Ovary (tissue), 9 donors: ENCODE results near the gene ZNF208. TPM values are rescaled to one million over a fixed set of nuclear protein-coding genes. Genes with fewer than 3 reads are reported as not detected.

Experiments used
- DNase-seq, 5 donors: peaks; one replicate each; pipeline ENCODE4 v3.0.0-alpha.2; 2019 to 2020
- H3K27ac ChIP-seq, 2 donors: fragments of 200-600 bp; one replicate each; pipeline versions ENCODE4 v1.5.1 to v1.8.0; 2019 to 2022
- H3K27me3 ChIP-seq: fragments of 200-600 bp; one replicate; pipeline ENCODE4 v1.8.0; 2022
- H3K36me3 ChIP-seq: fragments of 200-600 bp; sonication (generic); one replicate; pipeline ENCODE4 v1.5.1; 2019
- H3K4me1 ChIP-seq: one replicate; pipeline ENCODE4 v1.8.1; 2013; ENCODE audit warnings: mild to moderate bottlenecking, moderate library complexity; ENCODE audit not compliant: insufficient read depth
- H3K4me3 ChIP-seq: fragments of 200-600 bp; sonication (generic); one replicate; pipeline ENCODE4 v1.5.1; 2017
- H3K9me3 ChIP-seq, 2 donors: fragments of 200-600 bp in 1 of 2; sonication (generic) in 1 of 2; one replicate each; pipeline versions ENCODE4 v1.5.1 to v1.8.1; 2013 to 2019; ENCODE audit warnings: mild to moderate bottlenecking in 1 of 2, moderate library complexity in 1 of 2
- EP300 ChIP-seq: sonication (generic); formaldehyde crosslinking; IDR thresholded peaks from one replicate; pipeline ENCODE4 v1.6.1; 2017; ENCODE audit warnings: antibody characterized with exemption
- POLR2A ChIP-seq: fragments of 450-650 bp; IDR thresholded peaks from one replicate; pipeline ENCODE4 v1.6.1; 2017; ENCODE audit warnings: antibody characterized with exemption, mild to moderate bottlenecking, moderate library complexity
- WGBS, 3 donors: extraction: QIAGEN DNeasy Blood & Tissue Kit in 1 of 3; methylation state at CpG; one replicate each; pipeline versions ENCODE4 v1.1.5 to v1.1.7; 2013 to 2017; 5-methylcytosine and 5-hydroxymethylcytosine counted together
- intact Hi-C, 4 donors: fragments of 100-400 bp; cut with DNase I; formaldehyde crosslinking; loops; one replicate each; pipeline versions ENCODE4 v1.11.0 to v1.15.1; 2022 to 2023
- polyA plus RNA-seq, 2 donors: library from polyadenylated mRNA; stranded (reverse); fragments of 200-250 nt in 1 of 2; fragments of 350-450 nt in 1 of 2; fragmentation: Illumina TruSeq in 1 of 2; extraction: RNeasy Lipid Tissue Mini Kit (QIAGEN cat#74804) in 1 of 2; gene quantifications; one replicate each; pipeline ENCODE4 v1.2.3, GENCODE V29; 2013 to 2014
- total RNA-seq, 7 donors: library from RNA; depleted of rRNA in 2 of 7; stranded (reverse); fragments of >200 nt in 2 of 7; fragmentation: NEBNext Ultra II Directional in 3 of 7; extraction: Animal tissue kit (Norgen Biotek cat#: 25700) in 3 of 7; gene quantifications; one replicate each; pipeline versions ENCODE4 v1.1.0 to v1.2.4, GENCODE V29; 2016 to 2023
- TF ChIP-seq, protein P1 (sequence below), 3 donors: fragments of 450-650 bp in 2 of 3; fragments of 200-600 bp in 1 of 3; IDR thresholded peaks; one replicate each; pipeline versions ENCODE4 v1.5.1 to v1.8.0; 2016 to 2022; ENCODE audit warnings: antibody characterized with exemption in 3 of 3, mild to moderate bottlenecking in 1 of 3
- donor health status: DM: no; HTN: no; CAD: no; lungs with moderate emphysema.
- donor health status: DM: no; HTN: no; CAD: no.
- donor health status: Bipolar disorder and iron deficiency.
- donor health status: DM: yes; HTN: yes; CAD: no.
- donor health status: DM: no; HTN: no; CAD: no.
- donor health status: DM: yes; HTN: yes; CAD: no.

ZNF208 gene
- total and polyA plus RNA-seq, 9 donors: 1.3 to 47.5 (median 11.0) TPM

DNA sequence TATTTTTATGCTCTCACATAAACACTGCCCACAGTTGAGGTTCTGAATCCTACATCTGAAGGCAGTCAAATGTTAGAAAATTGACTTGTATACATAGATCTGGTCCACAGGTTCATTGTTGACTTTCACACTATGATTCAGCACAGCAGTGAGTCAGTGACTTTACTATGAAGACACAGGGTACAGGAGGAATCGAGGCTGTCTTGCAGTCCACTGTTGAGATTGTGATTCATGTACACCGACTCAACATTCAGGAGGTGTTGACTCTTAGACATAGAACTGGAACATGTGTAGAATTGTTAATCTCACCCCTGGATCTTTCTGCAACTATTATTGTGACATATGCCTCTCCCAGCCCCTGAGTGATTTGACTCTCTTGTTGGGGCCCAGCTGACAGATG lies 100.4 kb downstream of the ZNF208 start:
- intact Hi-C loops: no loop called here
- H3K4me1 ChIP-seq: no peaks in the 10 kb centered on the region
- H3K36me3 ChIP-seq: no peaks in the 10 kb centered on the region
- WGBS, 3 donors: 72 to 83% (median 79%) methylated on average over 2 of the region's 2 CpGs
- TF ChIP-seq EP300 (no peak), POLR2A (no peak)
- no peak for DNase-seq
- H3K9me3 ChIP-seq: no peaks in the 10 kb centered on the region
- no peak overlapping the region for H3K27ac ChIP-seq
- H3K27me3 ChIP-seq: no peaks in the 10 kb centered on the region
- no peak overlapping the region for H3K4me3 ChIP-seq

DNA sequence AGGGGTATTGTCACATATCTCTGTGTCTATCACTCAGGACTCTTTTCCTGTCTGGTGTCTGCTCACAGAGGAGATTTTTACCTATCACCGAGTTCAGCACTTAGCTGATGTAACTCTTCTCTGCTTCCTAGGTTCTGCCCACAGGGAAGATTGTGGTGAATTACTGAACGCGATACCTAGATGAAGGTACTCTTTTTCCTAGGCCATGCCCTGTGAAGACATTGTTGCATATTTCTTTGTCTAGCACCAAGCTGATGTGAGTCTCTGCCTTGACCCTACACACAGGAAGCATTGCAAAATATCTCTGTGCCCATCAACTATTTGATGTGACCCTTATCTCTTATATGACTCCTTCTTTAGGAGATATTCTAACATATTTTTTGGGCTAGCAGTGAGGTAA lies 102.7 kb downstream of the ZNF208 start:
- no peaks in the 10 kb centered on the region for H3K27me3 ChIP-seq
- no peak overlapping the region for H3K27ac ChIP-seq
- no peaks in the 10 kb centered on the region for H3K9me3 ChIP-seq
- no peaks in the 10 kb centered on the region for H3K36me3 ChIP-seq
- TF ChIP-seq, protein P1, sequence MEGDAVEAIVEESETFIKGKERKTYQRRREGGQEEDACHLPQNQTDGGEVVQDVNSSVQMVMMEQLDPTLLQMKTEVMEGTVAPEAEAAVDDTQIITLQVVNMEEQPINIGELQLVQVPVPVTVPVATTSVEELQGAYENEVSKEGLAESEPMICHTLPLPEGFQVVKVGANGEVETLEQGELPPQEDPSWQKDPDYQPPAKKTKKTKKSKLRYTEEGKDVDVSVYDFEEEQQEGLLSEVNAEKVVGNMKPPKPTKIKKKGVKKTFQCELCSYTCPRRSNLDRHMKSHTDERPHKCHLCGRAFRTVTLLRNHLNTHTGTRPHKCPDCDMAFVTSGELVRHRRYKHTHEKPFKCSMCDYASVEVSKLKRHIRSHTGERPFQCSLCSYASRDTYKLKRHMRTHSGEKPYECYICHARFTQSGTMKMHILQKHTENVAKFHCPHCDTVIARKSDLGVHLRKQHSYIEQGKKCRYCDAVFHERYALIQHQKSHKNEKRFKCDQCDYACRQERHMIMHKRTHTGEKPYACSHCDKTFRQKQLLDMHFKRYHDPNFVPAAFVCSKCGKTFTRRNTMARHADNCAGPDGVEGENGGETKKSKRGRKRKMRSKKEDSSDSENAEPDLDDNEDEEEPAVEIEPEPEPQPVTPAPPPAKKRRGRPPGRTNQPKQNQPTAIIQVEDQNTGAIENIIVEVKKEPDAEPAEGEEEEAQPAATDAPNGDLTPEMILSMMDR (IDR thresholded peaks at IDR 0.05): no peak
- TF ChIP-seq POLR2A (no peak), EP300 (no peak)
- intact Hi-C loops: no loop called here
- no peak overlapping the region for H3K4me3 ChIP-seq
- WGBS, 3 donors: 84 to 92% (median 88%) methylated on average over 3 of the region's 3 CpGs
- H3K4me1 ChIP-seq: no peaks in the 10 kb centered on the region
- no peak for DNase-seq

DNA sequence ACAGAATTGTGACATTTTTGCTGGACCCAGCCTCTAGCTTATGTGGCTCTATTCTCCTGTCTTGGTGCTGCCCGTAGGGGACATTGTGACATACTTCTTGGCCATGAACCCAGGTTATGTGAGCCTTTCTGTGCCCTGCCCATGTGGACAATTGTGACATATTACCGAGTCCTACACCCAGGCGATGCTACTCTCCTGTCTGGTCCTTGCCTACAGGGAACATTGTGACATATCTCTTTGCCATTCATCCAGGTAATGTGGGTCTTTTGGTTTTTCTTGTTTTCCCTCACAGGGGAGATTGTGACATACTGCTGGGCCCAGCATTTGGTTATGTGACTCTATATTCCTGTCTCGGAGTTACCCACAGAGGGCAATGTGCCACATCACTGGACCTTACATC lies 103.2 kb downstream of the ZNF208 start:
- no peak for DNase-seq
- Histone ChIP-seq H3K4me1 (no peaks in the 10 kb centered on the region), H3K27me3 (no peaks in the 10 kb centered on the region), H3K36me3 (no peaks in the 10 kb centered on the region), H3K27ac (no peak overlapping the region), H3K9me3 (no peaks in the 10 kb centered on the region), H3K4me3 (no peak overlapping the region)
- intact Hi-C loops: no loop called here
- TF ChIP-seq POLR2A (no peak), EP300 (no peak)
- TF ChIP-seq, protein P1 (IDR thresholded peaks at IDR 0.05): no peak
- WGBS, 3 donors: 86 to 94% (median 88%) methylated on average over 4 of the region's 4 CpGs

DNA sequence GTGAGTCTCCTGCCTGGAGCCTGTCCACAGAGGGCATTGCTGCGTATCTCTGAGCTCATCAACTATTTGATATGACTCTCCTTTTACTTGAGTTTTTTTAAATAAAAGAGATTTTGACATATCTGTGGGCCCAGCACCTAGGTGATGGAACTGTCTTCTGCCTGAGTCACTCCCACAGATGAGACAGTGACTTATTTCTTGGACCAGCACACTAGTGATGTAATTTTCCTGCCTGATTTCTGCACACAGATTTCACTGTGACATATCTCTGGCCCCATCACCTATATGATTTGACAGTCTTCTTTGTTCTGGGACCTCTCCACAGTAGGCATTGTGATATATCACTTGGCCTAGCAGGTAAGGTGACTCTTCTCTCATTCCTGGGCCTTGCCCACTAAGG lies 108.2 kb downstream of the ZNF208 start:
- H3K27me3 ChIP-seq: no peaks in the 10 kb centered on the region
- H3K36me3 ChIP-seq: no peaks in the 10 kb centered on the region
- H3K4me3 ChIP-seq: no peak overlapping the region
- H3K27ac ChIP-seq: no peak overlapping the region
- TF ChIP-seq, protein P1 (IDR thresholded peaks at IDR 0.05): no peak
- TF ChIP-seq EP300 (no peak), POLR2A (no peak)
- no peak for DNase-seq
- no peaks in the 10 kb centered on the region for H3K9me3 ChIP-seq
- intact Hi-C loops: no loop called here
- WGBS, 3 donors: 71 to 94% (median 80%) methylated on average over 1 of the region's 1 CpG
- no peaks in the 10 kb centered on the region for H3K4me1 ChIP-seq

DNA sequence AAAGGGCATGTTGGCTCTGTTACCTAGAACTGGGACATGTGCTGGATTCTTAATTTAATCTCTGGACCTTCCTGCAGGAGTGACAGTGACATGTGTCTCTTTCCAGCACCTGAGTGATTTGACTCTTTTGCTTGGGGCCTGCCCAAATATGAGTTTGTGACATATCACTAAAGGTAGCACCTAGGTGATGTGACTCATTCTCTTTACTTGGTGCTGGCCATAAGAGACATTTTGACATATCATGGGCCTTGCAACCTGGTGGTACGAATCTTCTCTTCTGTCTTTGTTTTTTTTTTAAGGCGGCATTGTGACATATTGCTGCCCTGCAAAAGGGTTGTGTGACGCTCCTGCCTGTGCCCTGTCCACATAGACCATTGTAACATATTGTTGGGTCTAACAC lies 108.9 kb downstream of the ZNF208 start:
- intact Hi-C loops: no loop called here
- Histone ChIP-seq H3K27ac (no peak overlapping the region), H3K9me3 (no peaks in the 10 kb centered on the region), H3K4me3 (no peak overlapping the region), H3K36me3 (no peaks in the 10 kb centered on the region), H3K4me1 (no peaks in the 10 kb centered on the region), H3K27me3 (no peaks in the 10 kb centered on the region)
- 79 to 91% (median 84%) methylated on average over 3 of the region's 3 CpGs for whole genome bisulfite sequencing, 3 donors
- DNase-seq: no peak
- TF ChIP-seq, protein P1 (IDR thresholded peaks at IDR 0.05): no peak
- TF ChIP-seq EP300 (no peak), POLR2A (no peak)
